K562 (cell line): Measurements from ENCODE around the gene VWA2. TPM values are rescaled to one million over a fixed set of nuclear protein-coding genes. Genes with fewer than 3 reads are reported as not detected.

ENCODE experiments used
- ATAC-seq: fragments of 200-7000 bp; cut with Tn5 transposase; 3 replicates; pipeline ENCODE4 v1.9.1; 2020; ENCODE audit warnings: moderate library complexity
- BruUV-seq: library from RNA; stranded (reverse); fragments of 400-500 nt; replicated peaks from 2 replicates; lab custom pipeline; 2021; lab: Mats Ljungman, UMichigan
- CTCF ChIA-PET: fragments of 300-600 bp; formaldehyde crosslinking; extraction: SDS; loops from one replicate; lab custom pipeline; 2021; ENCODE audit warnings: low intra/inter-chr PET ratio; lab: Yijun Ruan, JAX
- POLR2A ChIA-PET: fragments of 300-600, 350-650 bp; sonication (Branson Sonifier 250); formaldehyde crosslinking; extraction: SDS; loops from one replicate; lab custom pipeline; 2021; ENCODE audit warnings: antibody characterized with exemption, inconsistent platforms; lab: Yijun Ruan, JAX
- DNase-seq, 4 experiments: peaks; one replicate each; pipeline versions ENCODE4 v3.0.0 to v3.0.0-alpha.2; 2011 to 2018; ENCODE audit warnings: low spot score in 3 of 4, mixed read lengths in 3 of 4; ENCODE audit errors: extremely low read depth in 1 of 4
- FAIRE-seq: peaks from 2 replicates; lab custom pipeline; 2011; peaks lifted over from hg19 to GRCh38; lab: Jason Lieb, UNC
- H2AFZ ChIP-seq: 2 replicates; pipeline ENCODE4 v1.6.0; 2011; ENCODE audit warnings: low read depth, low read length, control low read depth, inconsistent platforms
- H3K27ac ChIP-seq: fragments of 200-600 bp; 3 replicates; pipeline ENCODE4 v1.8.0; 2011; ENCODE audit warnings: low read depth, mild to moderate bottlenecking, control low read depth, inconsistent platforms, low read length, moderate library complexity, mixed read lengths; ENCODE audit errors: extremely low read depth
- H3K27me3 ChIP-seq, 2 experiments: fragments of 300-600 bp in 1 of 2; 2 replicates in 1 of 2; 3 replicates in 1 of 2; pipeline versions ENCODE4 v1.6.0 to v1.8.0; 2011; ENCODE audit warnings: inconsistent platforms in 2 of 2, low read length in 2 of 2, mild to moderate bottlenecking in 1 of 2, mixed read lengths in 1 of 2, moderate library complexity in 1 of 2; ENCODE audit not compliant: control insufficient read depth in 2 of 2, insufficient read depth in 2 of 2
- H3K36me3 ChIP-seq: fragments of 300-600 bp; 3 replicates; pipeline ENCODE4 v1.8.0; 2011; ENCODE audit warnings: mild to moderate bottlenecking, low read length, inconsistent platforms; ENCODE audit not compliant: control insufficient read depth, insufficient read depth
- H3K4me1 ChIP-seq, 2 experiments: fragments of 200-600 bp in 1 of 2; replicated peaks in 1 of 2; 2 replicates in 1 of 2; 3 replicates in 1 of 2; pipeline versions ENCODE4 v1.5.1 to v1.8.0; 2011; ENCODE audit warnings: inconsistent platforms in 2 of 2, low read length in 2 of 2, mild to moderate bottlenecking in 1 of 2, mixed read lengths in 1 of 2, moderate library complexity in 1 of 2; ENCODE audit not compliant: control insufficient read depth in 2 of 2, insufficient read depth in 2 of 2
- H3K4me2 ChIP-seq: 2 replicates; pipeline ENCODE4 v1.6.1; 2011; ENCODE audit warnings: low read length, control low read depth, inconsistent platforms, mixed read lengths; ENCODE audit not compliant: insufficient read depth
- H3K4me3 ChIP-seq: fragments of 200-600 bp; sonication (generic), shearing (Covaris generic); 2 replicates; pipeline ENCODE4 v1.5.1; 2016; ENCODE audit warnings: control low read depth, inconsistent platforms
- H3K79me2 ChIP-seq: fragments of 200-600 bp; 3 replicates; pipeline ENCODE4 v1.8.0; 2011; ENCODE audit warnings: low read length, inconsistent platforms; ENCODE audit not compliant: control insufficient read depth, insufficient read depth
- H3K9ac ChIP-seq, 2 experiments: 2 replicates each; pipeline versions ENCODE4 v1.6.0 to v1.6.1; 2011; ENCODE audit warnings: low read depth in 2 of 2, low read length in 2 of 2, control low read depth in 1 of 2, inconsistent platforms in 1 of 2, mild to moderate bottlenecking in 1 of 2, mixed read lengths in 1 of 2; ENCODE audit not compliant: insufficient read depth in 1 of 2
- H3K9me1 ChIP-seq: one replicate; pipeline ENCODE4 v1.6.0; 2011; ENCODE audit warnings: inconsistent platforms, mild to moderate bottlenecking, low read length, moderate library complexity; ENCODE audit not compliant: control insufficient read depth, insufficient read depth
- H3K9me3 ChIP-seq: replicated peaks from 2 replicates; pipeline ENCODE4 v1.5.1; 2011; ENCODE audit warnings: low read depth, low read length, inconsistent platforms; ENCODE audit not compliant: control insufficient read depth, insufficient read depth
- H4K20me1 ChIP-seq: replicated peaks from 2 replicates; pipeline ENCODE4 v1.6.1; 2011; ENCODE audit warnings: low read length, inconsistent platforms, mixed read lengths; ENCODE audit not compliant: control insufficient read depth, insufficient read depth
- MAFF ChIP-seq: IDR thresholded peaks from 2 replicates; pipeline ENCODE4 v1.6.1; 2012; ENCODE audit warnings: low read length, improper control_type of control experiment
- RBM25 ChIP-seq: fragments of 200-400 bp; formaldehyde crosslinking; IDR thresholded peaks from 2 replicates; pipeline ENCODE4 v1.6.1; 2018; ENCODE audit warnings: low read length, low read depth, moderate library complexity; ENCODE audit not compliant: severe bottlenecking
- ZNF165 ChIP-seq: fragments of 250-450 bp; sonication (Bioruptor Pico); IDR thresholded peaks from 2 replicates; pipeline ENCODE4 v1.4.0; 2020; ENCODE audit warnings: borderline replicate concordance
- WGBS: fragments of 100-300 bp; shearing (Covaris generic); methylation state at CpG from one replicate; pipeline ENCODE4 v1.1.6; 2016; ENCODE audit warnings: low coverage, mixed read lengths; ENCODE audit not compliant: insufficient coverage; ENCODE audit errors: missing lambda C conversion rate; 5-methylcytosine and 5-hydroxymethylcytosine counted together
- in situ Hi-C: fragments of 300-500 bp; cut with MboI; formaldehyde crosslinking; loops from 4 replicates; pipeline ENCODE4 v1.15.0; 2018; ENCODE audit warnings: inconsistent platforms, mixed read lengths
- intact Hi-C: fragments of 100-400 bp; cut with micrococcal nuclease; formaldehyde crosslinking; loops from 2 replicates; pipeline ENCODE4 v1.14.2; 2022
- polyA plus RNA-seq, 8 experiments: library from polyadenylated mRNA; depleted of rRNA in 4 of 8; stranded (reverse) in 5 of 8; unstranded in 3 of 8; fragments of >200 nt; fragmentation: Nextera tagmentation in 2 of 8; fragmentation: Illumina TruSeq in 1 of 8; extraction: Ambion mirVana in 2 of 8; extraction: Trizol in 1 of 8; gene quantifications; 2 replicates each; pipeline versions ENCODE4 v1.2.1 to v1.2.3, GENCODE V29; 2011 to 2014; ENCODE audit warnings: inconsistent platforms in 1 of 8, missing spikeins in 1 of 8
- total RNA-seq, 7 experiments: library from RNA; depleted of rRNA in 6 of 7; stranded (reverse); fragments of >200 nt in 6 of 7; fragmentation: Illumina TruSeq in 2 of 7; extraction: Trizol in 2 of 7; gene quantifications; 2 replicates each; pipeline versions ENCODE4 v1.2.1 to v1.2.3, GENCODE V29; 2011 to 2021; ENCODE audit warnings: low replicate concordance in 1 of 7
- TF ChIP-seq, protein P1 (sequence below): sonication (generic); formaldehyde crosslinking; IDR thresholded peaks from 2 replicates; pipeline ENCODE4 v1.8.1; 2022; ENCODE audit warnings: missing genetic modification reagents
- TF ChIP-seq, protein P2 (sequence below): fragments of 250-450 bp; sonication (Bioruptor Pico); IDR thresholded peaks from 2 replicates; pipeline ENCODE4 v1.5.1; 2021; ENCODE audit warnings: mild to moderate bottlenecking

Gene VWA2
- total and polyA plus RNA-seq, 9 of the 15 experiments (the other 6 are each of a cell fraction or from before 2014, with no cell fraction given): not detected

- TF ChIP-seq, protein P1, sequence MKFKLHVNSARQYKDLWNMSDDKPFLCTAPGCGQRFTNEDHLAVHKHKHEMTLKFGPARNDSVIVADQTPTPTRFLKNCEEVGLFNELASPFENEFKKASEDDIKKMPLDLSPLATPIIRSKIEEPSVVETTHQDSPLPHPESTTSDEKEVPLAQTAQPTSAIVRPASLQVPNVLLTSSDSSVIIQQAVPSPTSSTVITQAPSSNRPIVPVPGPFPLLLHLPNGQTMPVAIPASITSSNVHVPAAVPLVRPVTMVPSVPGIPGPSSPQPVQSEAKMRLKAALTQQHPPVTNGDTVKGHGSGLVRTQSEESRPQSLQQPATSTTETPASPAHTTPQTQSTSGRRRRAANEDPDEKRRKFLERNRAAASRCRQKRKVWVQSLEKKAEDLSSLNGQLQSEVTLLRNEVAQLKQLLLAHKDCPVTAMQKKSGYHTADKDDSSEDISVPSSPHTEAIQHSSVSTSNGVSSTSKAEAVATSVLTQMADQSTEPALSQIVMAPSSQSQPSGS (CRISPR knock-in tag): no peak
- no peak for TF ChIP-seq ZNF165 (CRISPR knock-in tag)
- TF ChIP-seq, all 486 proteins: peak for 0
These were observed 17.8 kb downstream of the VWA2 start (continued) for GRCh38 chr10:114256822-114257221.

DNA sequence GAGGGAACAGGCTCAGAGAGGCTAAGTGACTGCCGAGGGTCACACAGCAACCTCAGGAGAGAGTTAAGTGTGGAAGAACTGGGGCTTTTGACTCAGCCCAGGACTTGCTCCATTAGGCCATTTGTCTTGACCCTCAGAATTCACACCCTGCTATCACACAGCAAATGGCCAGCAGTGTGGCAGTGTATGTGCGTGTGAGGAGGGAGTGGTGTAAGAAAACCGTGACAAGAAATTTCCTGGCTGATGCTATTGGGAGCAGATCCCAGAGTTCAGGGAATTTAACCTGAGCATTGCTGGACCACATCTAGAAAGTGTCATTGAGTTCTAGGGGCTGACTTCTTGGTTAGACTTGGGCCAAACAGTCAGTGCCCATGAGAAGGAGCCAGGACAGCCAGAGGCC lies 18.4 kb downstream of the VWA2 start:
- H4K20me1 ChIP-seq: no peaks in the 10 kb centered on the region
- intact Hi-C loops: no loop called here
- FAIRE-seq: no peak
- H3K4me3 ChIP-seq: no peak overlapping the region
- no peak overlapping the region for H3K4me2 ChIP-seq
- ATAC-seq: no peak
- WGBS: 0% methylated on average over 2 of the region's 3 CpGs
- no peaks in the 10 kb centered on the region for H3K4me1 ChIP-seq
- H3K36me3 ChIP-seq: no peaks in the 10 kb centered on the region
- no peaks in the 10 kb centered on the region for H3K79me2 ChIP-seq
- in situ Hi-C loops: no loop called here
- H3K9me3 ChIP-seq: no peaks in the 10 kb centered on the region
- no peak for TF ChIP-seq MAFF
- TF ChIP-seq RBM25: peak; percentile 13
- TF ChIP-seq, protein P2, sequence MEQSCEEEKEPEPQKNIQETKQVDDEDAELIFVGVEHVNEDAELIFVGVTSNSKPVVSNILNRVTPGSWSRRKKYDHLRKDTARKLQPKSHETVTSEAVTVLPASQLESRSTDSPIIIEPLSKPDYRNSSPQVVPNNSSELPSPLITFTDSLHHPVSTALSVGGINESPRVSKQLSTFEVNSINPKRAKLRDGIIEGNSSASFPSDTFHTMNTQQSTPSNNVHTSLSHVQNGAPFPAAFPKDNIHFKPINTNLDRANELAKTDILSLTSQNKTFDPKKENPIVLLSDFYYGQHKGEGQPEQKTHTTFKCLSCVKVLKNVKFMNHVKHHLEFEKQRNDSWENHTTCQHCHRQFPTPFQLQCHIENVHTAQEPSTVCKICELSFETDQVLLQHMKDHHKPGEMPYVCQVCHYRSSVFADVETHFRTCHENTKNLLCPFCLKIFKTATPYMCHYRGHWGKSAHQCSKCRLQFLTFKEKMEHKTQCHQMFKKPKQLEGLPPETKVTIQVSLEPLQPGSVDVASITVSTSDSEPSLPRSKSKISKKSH (CRISPR knock-in tag): no peak
- POLR2A ChIA-PET: interaction anchor here (0.6 kb wide), 1 partner anchor 15 kb away, joined by 3 read pairs; no protein-coding TSS in a partner anchor
- no TSS peak for BruUV-seq
- no peak overlapping the region for H3K27ac ChIP-seq
- H3K27me3 ChIP-seq: no peaks in the 10 kb centered on the region
- no peak overlapping the region for H3K9ac ChIP-seq
- H2AFZ ChIP-seq: no peak overlapping the region
- H3K9me1 ChIP-seq: no peaks in the 10 kb centered on the region
- CTCF ChIA-PET: no interaction called here
- DNase-seq: no peak
